Right ventricle myocardium superior (tissue), 1 donor: ENCODE measurements around the gene GALNT5. TPM values are rescaled to one million over a fixed set of nuclear protein-coding genes. Genes with fewer than 3 reads are reported as not detected.
A peak's percentile ranks its signal among the peaks of the same experiment; 100 is the strongest.

Source experiments
- ATAC-seq: fragments of 200-7000 bp; cut with Tn5 transposase; one replicate; pipeline ENCODE4 v1.9.1; 2020; ENCODE audit warnings: mild to moderate bottlenecking; ENCODE audit not compliant: poor library complexity
- DNase-seq: peaks from one replicate; pipeline ENCODE4 v3.0.0-alpha.2; 2020
- intact Hi-C: fragments of 100-400 bp; cut with DNase I; formaldehyde crosslinking; loops from one replicate; pipeline ENCODE4 v1.11.2; 2022
- total RNA-seq: library from RNA; stranded (reverse); fragmentation: NEBNext Ultra II Directional; extraction: Animal tissue kit (Norgen Biotek cat#: 25700); gene quantifications from one replicate; pipeline ENCODE4 v1.2.1, GENCODE V29; 2021
- donor health status: DM: no; HTN: yes; CAD: no; lungs with severe emphysema.

Gene GALNT5
- total RNA-seq, 1 donor from 2014 or later: 0.16 TPM

GRCh38 chr2:157246765-157247407 lies 10.6 kb upstream of the GALNT5 start:
- no peak for DNase-seq
- no peak for ATAC-seq
- intact Hi-C loops: no loop called here

DNA sequence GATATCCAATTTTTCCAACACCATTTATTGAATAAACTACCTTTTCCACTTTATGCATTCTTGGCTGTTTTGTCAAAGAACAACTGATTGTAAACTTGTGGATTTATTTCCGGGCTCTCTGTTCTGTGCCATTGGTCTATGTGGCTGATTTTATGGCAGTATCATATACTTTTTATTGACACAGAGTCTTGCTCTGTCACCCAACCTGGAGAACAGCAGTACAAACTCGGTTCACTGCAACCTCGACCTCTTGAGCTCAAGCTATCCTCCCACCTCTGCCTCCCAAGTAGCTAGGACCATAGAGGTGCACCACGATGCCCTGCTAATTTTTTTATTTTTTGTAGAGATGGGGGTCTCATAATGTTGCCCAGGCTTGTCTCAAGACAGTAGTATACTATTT lies 6.7 kb upstream of the GALNT5 start:
- DNase-seq (no peak), ATAC-seq (no peak)
- intact Hi-C loops: no loop called here

DNA sequence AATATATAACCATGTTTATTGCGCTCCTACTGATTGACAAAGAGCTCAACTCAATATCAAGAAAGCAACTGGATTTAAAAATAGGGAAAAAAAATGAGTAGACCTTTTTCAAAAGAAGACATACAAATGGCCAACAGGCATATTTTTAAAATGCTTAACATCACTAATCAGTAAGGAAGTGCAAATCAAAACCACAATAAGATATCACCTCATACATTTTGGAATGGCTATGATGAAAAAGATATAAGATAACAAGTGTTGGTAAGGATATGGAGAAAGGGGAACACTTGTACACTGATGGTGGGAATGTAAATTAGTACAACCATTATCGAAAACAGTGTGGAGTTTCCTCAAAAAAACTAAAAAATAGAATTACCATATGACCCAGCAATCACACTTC lies 5.6 kb upstream of the GALNT5 start:
- intact Hi-C loops: no loop called here
- no peak for DNase-seq
- no peak for ATAC-seq

DNA sequence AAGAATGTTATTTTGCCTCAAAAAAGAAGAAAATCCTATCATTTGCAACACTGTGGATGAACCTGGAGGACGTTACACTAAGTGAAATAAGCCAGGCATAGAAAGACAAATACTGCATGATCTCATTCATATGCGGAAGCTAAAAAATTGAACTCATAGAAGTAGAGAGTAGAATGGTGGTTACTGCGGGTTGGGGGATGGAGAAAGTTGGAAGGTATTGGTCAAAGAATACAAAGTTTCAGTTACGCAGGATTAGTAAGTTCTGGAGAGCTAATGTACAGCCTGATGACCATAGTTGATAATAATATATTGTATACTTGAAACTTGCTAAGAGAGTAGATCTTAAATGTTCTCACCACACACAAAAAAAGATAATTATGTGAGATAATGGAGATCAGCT lies 5.0 kb upstream of the GALNT5 start:
- intact Hi-C loops: no loop called here
- ATAC-seq (no peak), DNase-seq (no peak)

GRCh38 chr2:157254041-157254440 lies 3.5 kb upstream of the GALNT5 start:
- no peak for ATAC-seq
- no peak for DNase-seq
- intact Hi-C loops: no loop called here

DNA sequence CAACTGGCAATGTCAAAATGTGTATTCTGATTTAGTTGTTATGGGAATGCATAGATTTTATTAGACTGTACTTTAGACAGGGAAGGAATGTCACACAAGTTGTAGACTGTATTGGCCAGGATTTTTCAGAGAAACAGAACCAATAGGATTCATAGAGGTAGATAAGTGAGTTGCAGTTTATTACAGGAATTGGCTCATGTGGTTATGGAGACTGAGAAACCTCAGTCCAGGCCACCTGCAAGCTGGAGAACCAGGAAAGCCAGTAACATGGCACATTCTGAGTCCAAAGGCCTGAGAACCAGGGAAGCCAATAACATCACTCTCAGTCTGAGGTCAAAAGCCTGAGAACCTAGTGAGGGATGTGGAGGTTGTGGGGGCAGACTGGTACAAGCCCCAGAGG lies 1.8 kb upstream of the GALNT5 start:
- no peak for ATAC-seq

DNA sequence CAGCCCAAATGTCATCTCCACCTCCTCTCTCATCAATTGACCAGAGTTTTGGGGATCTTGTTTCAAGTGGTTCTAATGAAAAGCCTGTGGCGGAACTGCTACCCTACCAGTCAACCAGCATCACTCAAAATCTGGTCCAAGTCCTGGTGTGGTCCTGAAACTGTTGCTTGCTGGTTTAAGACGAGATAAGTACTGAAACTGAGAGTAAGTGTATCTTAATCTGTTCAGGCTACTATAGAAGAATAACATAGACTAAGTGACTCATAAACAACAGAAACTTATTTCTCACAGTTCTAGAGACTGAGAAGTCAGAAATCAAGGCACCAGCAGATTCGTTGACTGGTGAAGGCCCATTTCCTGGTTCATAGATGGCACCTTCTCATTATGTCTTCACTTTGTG lies 879 bp upstream of the GALNT5 start:
- ATAC-seq: no peak

More for the DNA sequence above, 1.8 kb upstream of the GALNT5 start:
- intact Hi-C loops: no loop called here
- DNase-seq: no peak

DNA sequence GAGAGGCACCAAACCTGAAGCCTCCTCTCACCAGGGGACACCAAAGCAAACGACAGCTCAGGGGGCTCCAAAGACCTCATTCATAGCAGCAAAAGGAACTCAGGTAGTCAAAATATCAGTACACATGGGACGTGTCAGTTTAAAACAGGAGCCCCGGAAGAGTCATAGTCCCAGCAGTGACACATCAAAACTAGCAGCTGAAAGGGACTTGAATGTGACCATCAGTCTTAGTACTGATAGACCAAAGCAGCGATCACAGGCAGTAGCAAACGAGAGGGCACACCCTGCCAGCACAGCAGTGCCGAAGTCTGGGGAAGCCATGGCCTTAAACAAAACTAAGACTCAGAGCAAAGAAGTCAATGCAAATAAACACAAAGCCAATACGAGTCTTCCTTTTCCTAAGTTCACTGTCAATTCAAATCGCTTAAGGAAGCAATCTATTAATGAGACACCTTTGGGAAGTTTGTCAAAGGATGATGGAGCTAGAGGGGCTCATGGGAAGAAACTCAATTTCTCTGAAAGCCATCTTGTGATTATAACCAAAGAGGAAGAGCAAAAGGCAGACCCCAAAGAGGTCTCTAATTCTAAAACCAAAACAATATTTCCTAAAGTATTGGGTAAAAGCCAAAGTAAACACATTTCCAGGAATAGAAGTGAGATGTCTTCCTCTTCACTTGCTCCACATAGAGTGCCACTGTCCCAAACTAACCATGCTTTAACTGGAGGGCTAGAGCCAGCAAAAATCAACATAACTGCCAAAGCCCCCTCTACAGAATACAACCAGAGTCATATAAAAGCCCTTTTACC lies 1.2 kb downstream of the GALNT5 start:
- DNase-seq: no peak
- intact Hi-C loops: no loop called here
- no peak for ATAC-seq

More for the DNA sequence above, 879 bp upstream of the GALNT5 start:
- DNase-seq: no peak
- intact Hi-C loops: no loop called here

DNA sequence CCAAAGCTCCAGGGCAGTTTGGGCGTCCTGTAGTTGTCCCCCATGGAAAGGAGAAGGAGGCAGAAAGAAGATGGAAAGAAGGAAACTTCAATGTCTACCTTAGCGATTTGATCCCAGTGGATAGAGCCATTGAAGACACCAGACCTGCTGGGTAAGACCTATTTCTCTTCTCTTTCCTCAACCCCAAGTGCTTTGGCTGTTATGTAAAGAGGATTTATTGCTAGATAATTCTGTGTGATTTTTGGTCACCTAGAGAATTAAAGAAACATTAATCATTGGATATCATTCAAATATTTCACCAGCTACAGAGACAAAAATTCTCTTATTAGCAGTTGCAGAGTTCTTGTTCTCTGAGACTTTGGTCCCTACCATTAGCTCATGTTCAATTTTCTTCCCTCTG lies 1.9 kb downstream of the GALNT5 start:
- ATAC-seq (no peak), DNase-seq (no peak)
- intact Hi-C loops: no loop called here

GRCh38 chr2:157259960-157260359 lies 2.5 kb downstream of the GALNT5 start:
- intact Hi-C loops: no loop called here
- no peak for ATAC-seq
- no peak for DNase-seq

DNA sequence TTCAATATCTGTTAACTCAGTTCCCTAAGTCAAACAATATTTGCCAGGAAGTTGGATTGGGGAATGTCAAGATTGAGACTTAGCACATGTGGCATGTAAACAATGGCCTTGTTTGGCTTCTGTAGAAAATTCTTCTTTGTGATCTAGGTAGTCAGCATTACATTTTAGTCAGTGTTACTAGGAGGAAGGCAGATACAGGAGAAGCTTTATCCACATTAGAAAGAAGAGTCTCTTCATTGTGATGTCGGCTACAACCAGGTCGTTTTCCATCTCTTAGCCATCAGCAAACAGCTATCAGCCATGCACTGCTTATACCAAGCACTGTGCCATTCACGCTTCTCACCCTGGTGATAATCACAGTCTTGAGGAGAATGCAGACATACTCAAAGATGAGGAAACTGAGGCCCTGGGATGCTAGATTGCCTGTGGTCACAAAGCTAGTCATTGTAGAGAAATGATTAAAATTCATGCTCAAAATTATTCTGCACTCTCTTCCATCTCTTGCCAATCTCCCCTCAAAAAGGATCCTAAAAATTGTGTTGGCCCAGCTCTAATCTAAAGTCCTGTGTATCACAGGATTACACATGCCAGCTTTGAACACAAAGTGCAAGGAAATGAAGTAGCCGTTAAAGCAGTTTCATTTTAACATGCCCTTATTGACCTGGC lies 3.2 kb downstream of the GALNT5 start:
- ATAC-seq: no peak
- DNase-seq: no peak

DNA sequence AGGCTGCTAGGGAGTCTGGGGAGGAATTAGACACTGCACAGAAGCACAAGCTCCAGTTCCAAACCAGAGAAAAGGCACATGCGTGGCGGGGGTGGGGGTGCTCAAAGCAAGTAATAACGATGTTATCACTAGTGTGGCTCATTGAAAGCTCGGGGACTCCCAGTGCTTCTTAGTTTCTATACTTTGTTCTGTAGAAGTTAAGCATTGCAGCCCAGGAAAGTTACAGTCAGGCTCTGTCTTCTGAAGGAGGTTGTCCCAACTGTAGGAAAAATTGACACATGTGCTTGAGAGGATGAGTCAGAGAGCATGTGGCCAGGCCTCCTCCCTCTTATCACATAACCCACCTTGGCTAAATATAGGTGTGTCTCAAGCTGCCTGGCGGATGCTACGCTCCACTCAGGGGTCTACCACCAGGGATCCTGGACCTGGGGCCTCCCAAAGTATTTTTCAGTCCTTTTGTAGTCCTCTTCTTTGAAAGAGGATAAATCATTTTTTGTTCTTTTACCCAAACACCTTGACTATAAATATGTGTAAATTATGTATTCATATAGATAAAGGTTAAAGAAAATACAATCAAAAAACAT lies 3.8 kb downstream of the GALNT5 start:
- ATAC-seq (peak; percentile 56), DNase-seq (no peak)
- intact Hi-C loops: no loop called here

More for the DNA sequence above, 3.2 kb downstream of the GALNT5 start:
- intact Hi-C loops: no loop called here

DNA sequence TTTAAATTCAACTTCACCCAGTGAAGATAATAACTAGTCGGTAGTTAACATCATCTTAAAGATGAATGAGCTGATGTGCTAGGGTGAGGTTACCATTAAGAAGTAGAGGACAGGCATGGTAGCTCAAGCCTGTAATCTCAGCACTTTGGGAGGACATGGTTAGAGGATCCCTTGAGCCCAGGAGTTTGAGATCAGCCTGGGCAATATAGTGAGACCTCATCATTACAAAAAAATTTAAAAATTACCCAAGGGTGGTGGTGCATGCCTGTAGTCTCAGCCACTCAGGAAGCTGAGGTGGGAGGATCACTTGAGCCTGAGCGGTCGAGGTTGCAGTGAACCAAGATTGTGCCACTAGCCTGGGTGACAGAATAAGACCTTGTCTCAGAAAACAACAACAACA lies 4.7 kb downstream of the GALNT5 start:
- intact Hi-C loops: no loop called here
- no peak for ATAC-seq
- no peak for DNase-seq

GRCh38 chr2:157264099-157264498 lies 6.6 kb downstream of the GALNT5 start:
- ATAC-seq (peak; percentile 29), DNase-seq (no peak)
- intact Hi-C loops: no loop called here

DNA sequence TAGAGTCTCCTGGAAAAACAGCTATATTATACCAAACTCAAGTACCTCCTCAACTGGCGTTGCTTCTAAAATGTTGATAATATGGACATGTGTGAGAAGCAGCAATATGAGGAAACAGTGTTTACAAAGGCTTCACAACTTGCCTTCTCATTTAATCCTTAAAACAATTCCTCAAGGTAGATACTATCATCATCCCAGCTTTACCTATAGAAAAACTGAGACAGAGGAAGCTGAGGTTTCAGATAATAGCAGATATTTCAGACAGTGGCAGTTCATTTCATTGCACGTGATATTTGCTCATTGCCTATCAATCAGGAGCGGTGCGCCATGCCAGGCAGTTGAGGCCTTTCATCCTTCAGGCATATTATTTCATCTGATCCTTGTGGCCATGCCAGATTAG lies 8.3 kb downstream of the GALNT5 start:
- ATAC-seq (no peak), DNase-seq (no peak)
- intact Hi-C loops: no loop called here

- DNase-seq (no peak), ATAC-seq (no peak)
- intact Hi-C loops: no loop called here
Measured at GRCh38 chr2:157267476-157267875, 10.0 kb downstream of the GALNT5 start.

- no peak for ATAC-seq
- intact Hi-C loops: no loop called here
- no peak for DNase-seq
Measured at GRCh38 chr2:157269060-157269459, 11.6 kb downstream of the GALNT5 start.

DNA sequence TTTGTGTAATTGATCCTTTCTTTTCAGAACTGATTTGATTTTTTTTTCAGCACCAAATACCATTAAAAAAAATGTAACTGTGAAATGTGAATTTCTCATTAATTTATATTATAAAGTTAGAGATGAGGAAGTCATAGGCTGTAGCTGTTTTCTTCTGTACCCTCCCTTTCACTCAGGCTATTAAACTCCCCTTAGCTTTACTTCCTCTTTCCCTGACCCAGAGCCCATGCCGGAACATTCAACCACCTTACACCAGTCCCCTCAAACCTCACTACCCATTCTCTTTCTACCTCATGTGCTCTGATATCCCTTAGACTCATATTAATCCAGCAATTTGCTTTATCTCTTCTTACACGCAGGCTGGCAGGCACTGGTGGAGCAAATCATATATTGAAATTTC lies 12.4 kb downstream of the GALNT5 start:
- DNase-seq: no peak
- intact Hi-C loops: no loop called here
- ATAC-seq: no peak

DNA sequence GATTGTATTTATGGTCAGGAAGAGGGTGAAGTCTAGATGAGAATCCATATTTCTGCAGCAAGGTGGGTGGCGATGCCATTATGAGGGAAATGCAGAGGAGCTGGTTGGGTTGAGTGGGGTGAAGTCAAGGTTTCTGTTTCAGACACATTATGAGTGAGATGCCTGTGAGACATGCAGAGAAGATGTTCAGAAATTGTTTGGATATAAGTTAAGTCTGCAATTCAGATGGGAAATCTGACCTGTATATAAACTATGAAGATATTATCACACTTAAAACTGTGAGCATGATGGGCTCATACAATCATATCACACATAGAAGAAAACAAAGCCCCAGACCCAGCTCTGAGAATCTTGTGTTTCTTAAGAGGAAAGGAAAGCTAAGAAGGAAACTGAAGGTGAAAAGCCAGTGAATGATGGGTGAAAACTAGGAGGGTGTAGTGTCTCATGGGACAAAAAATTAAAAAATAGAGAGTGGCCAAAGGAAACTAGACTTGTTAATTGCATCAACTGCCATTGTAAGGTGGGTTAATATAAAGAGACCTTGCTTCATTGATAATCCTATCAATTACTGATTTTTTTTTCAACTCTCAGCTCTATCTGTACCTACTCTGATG lies 14.2 kb downstream of the GALNT5 start:
- no peak for DNase-seq
- intact Hi-C loops: no loop called here

More for the DNA sequence above, 14.2 kb downstream of the GALNT5 start:
- ATAC-seq: no peak
